Measurements from ENCODE around the gene LRMDA. TPM values are rescaled to one million over a fixed set of nuclear protein-coding genes. Genes with fewer than 3 reads are reported as not detected.

LRMDA gene
- total RNA-seq, 2 experiments from 2014 or later = not detected

- no peak overlapping the region for H3K4me3 Mint-ChIP-seq
- DNase-seq = no peak
- no peaks in the 10 kb centered on the region for H3K4me1 Mint-ChIP-seq
- no peaks in the 10 kb centered on the region for H3K36me3 Mint-ChIP-seq (ENCODE audit: low read depth)
- POLR2A ChIA-PET = no interaction called here
- no peak overlapping the region for H3K27ac Mint-ChIP-seq
- no peaks in the 10 kb centered on the region for H3K9me3 Mint-ChIP-seq
- H3K27me3 Mint-ChIP-seq = no peaks in the 10 kb centered on the region
- CTCF ChIA-PET = no interaction called here
These were observed 41.3 kb downstream of the LRMDA start for GRCh38 chr10:75472685-75473084.

- Mint-ChIP-seq H3K4me1 (no peaks in the 10 kb centered on the region), H3K27me3 (no peaks in the 10 kb centered on the region), H3K9me3 (no peaks in the 10 kb centered on the region), H3K27ac (no peak overlapping the region), H3K36me3 (ENCODE audit: low read depth) (no peaks in the 10 kb centered on the region), H3K4me3 (no peak overlapping the region)
- ChIA-PET POLR2A (no interaction called here), CTCF (no interaction called here)
- no peak for DNase-seq
These were observed 42.7 kb downstream of the LRMDA start for GRCh38 chr10:75474106-75474505.

- H3K4me3 Mint-ChIP-seq = no peak overlapping the region
These were observed 44.2 kb downstream of the LRMDA start for GRCh38 chr10:75475460-75476182.

GRCh38 chr10:75476569-75476968, 45.1 kb downstream of the LRMDA start:
- Mint-ChIP-seq H3K9me3 (no peaks in the 10 kb centered on the region), H3K4me3 (no peak overlapping the region), H3K4me1 (no peaks in the 10 kb centered on the region), H3K27ac (no peak overlapping the region), H3K36me3 (ENCODE audit: low read depth) (no peaks in the 10 kb centered on the region), H3K27me3 (no peaks in the 10 kb centered on the region)
- no peak for DNase-seq
- CTCF ChIA-PET = no interaction called here
- POLR2A ChIA-PET = no interaction called here

More at GRCh38 chr10:75475460-75476182, 44.2 kb downstream of the LRMDA start:
- POLR2A ChIA-PET = no interaction called here
- H3K9me3 Mint-ChIP-seq = no peaks in the 10 kb centered on the region
- H3K27ac Mint-ChIP-seq = no peak overlapping the region
- no peaks in the 10 kb centered on the region for H3K36me3 Mint-ChIP-seq (ENCODE audit: low read depth)
- no peaks in the 10 kb centered on the region for H3K4me1 Mint-ChIP-seq
- DNase-seq = no peak
- CTCF ChIA-PET = no interaction called here
- H3K27me3 Mint-ChIP-seq = no peaks in the 10 kb centered on the region

- no peaks in the 10 kb centered on the region for H3K9me3 Mint-ChIP-seq
- no peaks in the 10 kb centered on the region for H3K36me3 Mint-ChIP-seq (ENCODE audit: low read depth)
- DNase-seq = no peak
- H3K27ac Mint-ChIP-seq = no peak overlapping the region
- no peaks in the 10 kb centered on the region for H3K4me1 Mint-ChIP-seq
- no peaks in the 10 kb centered on the region for H3K27me3 Mint-ChIP-seq
- ChIA-PET POLR2A (no interaction called here), CTCF (no interaction called here)
- H3K4me3 Mint-ChIP-seq = no peak overlapping the region
These were observed 45.6 kb downstream of the LRMDA start for GRCh38 chr10:75476985-75477384.

- ChIA-PET POLR2A (no interaction called here), CTCF (no interaction called here)
- no peaks in the 10 kb centered on the region for H3K27me3 Mint-ChIP-seq
- no peak overlapping the region for H3K4me3 Mint-ChIP-seq
- DNase-seq = no peak
- no peak overlapping the region for H3K27ac Mint-ChIP-seq
- H3K36me3 Mint-ChIP-seq (ENCODE audit: low read depth) = no peaks in the 10 kb centered on the region
- H3K4me1 Mint-ChIP-seq = no peaks in the 10 kb centered on the region
- H3K9me3 Mint-ChIP-seq = no peaks in the 10 kb centered on the region
These were observed 46.3 kb downstream of the LRMDA start for GRCh38 chr10:75477680-75478079.

- Mint-ChIP-seq H3K9me3 (no peaks in the 10 kb centered on the region), H3K27me3 (no peaks in the 10 kb centered on the region), H3K36me3 (ENCODE audit: low read depth) (no peaks in the 10 kb centered on the region), H3K27ac (no peak overlapping the region), H3K4me3 (no peak overlapping the region), H3K4me1 (no peaks in the 10 kb centered on the region)
- POLR2A ChIA-PET = no interaction called here
- CTCF ChIA-PET = no interaction called here
- no peak for DNase-seq
These were observed 49.0 kb downstream of the LRMDA start for GRCh38 chr10:75480374-75480773.

- CTCF ChIA-PET = no interaction called here
- H3K27ac Mint-ChIP-seq = no peak overlapping the region
- H3K27me3 Mint-ChIP-seq = peaks cover 2% of the 10 kb centered on the region
- no peak for DNase-seq
- H3K4me1 Mint-ChIP-seq = no peaks in the 10 kb centered on the region
- no peaks in the 10 kb centered on the region for H3K9me3 Mint-ChIP-seq
- H3K36me3 Mint-ChIP-seq (ENCODE audit: low read depth) = no peaks in the 10 kb centered on the region
- POLR2A ChIA-PET = no interaction called here
- H3K4me3 Mint-ChIP-seq = no peak overlapping the region
These were observed 51.8 kb downstream of the LRMDA start for GRCh38 chr10:75483188-75483587.

- Mint-ChIP-seq H3K4me3 (no peak overlapping the region), H3K4me1 (no peaks in the 10 kb centered on the region), H3K27me3 (peaks cover 2% of the 10 kb centered on the region), H3K9me3 (no peaks in the 10 kb centered on the region), H3K36me3 (ENCODE audit: low read depth) (no peaks in the 10 kb centered on the region), H3K27ac (no peak overlapping the region)
- no peak for DNase-seq
- CTCF ChIA-PET = no interaction called here
- POLR2A ChIA-PET = no interaction called here
These were observed 53.3 kb downstream of the LRMDA start for GRCh38 chr10:75484717-75485116.

- ChIA-PET CTCF (no interaction called here), POLR2A (no interaction called here)
- Mint-ChIP-seq H3K27ac (no peak overlapping the region), H3K4me1 (no peaks in the 10 kb centered on the region), H3K9me3 (no peaks in the 10 kb centered on the region), H3K27me3 (peaks cover 2% of the 10 kb centered on the region), H3K4me3 (no peak overlapping the region), H3K36me3 (ENCODE audit: low read depth) (no peaks in the 10 kb centered on the region)
- DNase-seq = no peak
These were observed 55.2 kb downstream of the LRMDA start for GRCh38 chr10:75486591-75486990.

- no peak for DNase-seq
- ChIA-PET POLR2A (no interaction called here), CTCF (no interaction called here)
- H3K27me3 Mint-ChIP-seq = peaks cover 2% of the 10 kb centered on the region
- no peak overlapping the region for H3K27ac Mint-ChIP-seq
- no peaks in the 10 kb centered on the region for H3K4me1 Mint-ChIP-seq
- no peaks in the 10 kb centered on the region for H3K36me3 Mint-ChIP-seq (ENCODE audit: low read depth)
- H3K4me3 Mint-ChIP-seq = no peak overlapping the region
- H3K9me3 Mint-ChIP-seq = no peaks in the 10 kb centered on the region
These were observed 55.8 kb downstream of the LRMDA start for GRCh38 chr10:75487087-75487754.

GRCh38 chr10:75487755-75488125, 56.3 kb downstream of the LRMDA start:
- no peaks in the 10 kb centered on the region for H3K36me3 Mint-ChIP-seq (ENCODE audit: low read depth)
- no peak overlapping the region for H3K27ac Mint-ChIP-seq
- no peaks in the 10 kb centered on the region for H3K9me3 Mint-ChIP-seq
- no peak for DNase-seq
- POLR2A ChIA-PET = no interaction called here
- no peak overlapping the region for H3K4me3 Mint-ChIP-seq
- CTCF ChIA-PET = no interaction called here
- H3K27me3 Mint-ChIP-seq = peaks cover 2% of the 10 kb centered on the region
- no peaks in the 10 kb centered on the region for H3K4me1 Mint-ChIP-seq

- Mint-ChIP-seq H3K27me3 (no peaks in the 10 kb centered on the region), H3K9me3 (no peaks in the 10 kb centered on the region), H3K4me3 (no peak overlapping the region), H3K4me1 (no peaks in the 10 kb centered on the region), H3K27ac (no peak overlapping the region), H3K36me3 (ENCODE audit: low read depth) (no peaks in the 10 kb centered on the region)
- DNase-seq = no peak
- CTCF ChIA-PET = no interaction called here
- POLR2A ChIA-PET = no interaction called here
These were observed 60.9 kb downstream of the LRMDA start for GRCh38 chr10:75492173-75492925.

- Mint-ChIP-seq H3K4me1 (no peaks in the 10 kb centered on the region), H3K27ac (no peak overlapping the region), H3K4me3 (no peak overlapping the region), H3K9me3 (no peaks in the 10 kb centered on the region), H3K27me3 (no peaks in the 10 kb centered on the region), H3K36me3 (ENCODE audit: low read depth) (no peaks in the 10 kb centered on the region)
- DNase-seq = no peak
- CTCF ChIA-PET = no interaction called here
- POLR2A ChIA-PET = no interaction called here
These were observed 62.0 kb downstream of the LRMDA start for GRCh38 chr10:75493464-75493863.
